Pulmonary artery endothelial cell (primary cell): ENCODE data around the gene NET1. TPM values are rescaled to one million over a fixed set of nuclear protein-coding genes. Genes with fewer than 3 reads are reported as not detected.

Experiments used
- DNase-seq: peaks from one replicate; pipeline ENCODE4 v3.0.0-alpha.2; 2011; ENCODE audit warnings: low read depth, low spot score
- total RNA-seq: library from RNA; depleted of rRNA; stranded (reverse); fragments of >200 nt; gene quantifications from 2 replicates; pipeline ENCODE4 v1.2.3, GENCODE V29; 2014

NET1 gene
- total RNA-seq, 1 donor from 2014 or later, result 35.3 TPM

DNA sequence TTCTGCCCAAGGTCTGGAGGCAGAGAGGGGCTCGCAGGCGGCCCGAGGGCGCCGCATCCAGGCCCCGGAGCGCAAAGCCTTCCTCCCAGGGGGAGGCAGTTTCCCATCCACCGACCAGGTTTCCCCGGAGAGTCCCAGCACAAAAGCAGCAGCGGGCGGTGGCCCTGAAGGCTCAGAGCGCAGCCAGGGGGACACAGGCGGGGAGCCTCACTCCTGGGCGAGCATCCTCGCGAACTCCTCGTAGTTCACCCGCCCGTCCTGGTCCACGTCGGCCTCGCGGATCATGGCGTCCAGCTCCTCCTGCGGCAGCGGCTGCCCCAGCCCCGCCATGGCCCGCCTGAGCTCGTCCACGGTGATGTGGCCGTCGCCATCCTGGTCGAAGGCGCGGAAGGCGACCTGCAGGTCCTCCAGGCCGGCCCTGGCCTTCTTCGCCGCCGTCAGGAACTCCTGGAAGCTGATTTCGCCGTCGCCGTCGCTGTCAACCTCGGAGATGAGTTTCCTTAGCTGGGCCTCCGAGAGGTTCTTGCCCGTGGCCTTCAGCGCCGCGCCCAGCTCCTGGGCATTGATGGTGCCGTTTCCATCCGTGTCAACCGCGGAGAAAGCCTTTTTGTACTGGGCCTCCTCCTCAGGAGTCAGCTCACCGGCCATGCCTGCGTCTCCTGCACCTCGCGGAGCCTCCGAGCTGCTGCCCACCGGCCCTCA is 86.6 kb downstream of the NET1 start:
- no peak for DNase-seq

DNA sequence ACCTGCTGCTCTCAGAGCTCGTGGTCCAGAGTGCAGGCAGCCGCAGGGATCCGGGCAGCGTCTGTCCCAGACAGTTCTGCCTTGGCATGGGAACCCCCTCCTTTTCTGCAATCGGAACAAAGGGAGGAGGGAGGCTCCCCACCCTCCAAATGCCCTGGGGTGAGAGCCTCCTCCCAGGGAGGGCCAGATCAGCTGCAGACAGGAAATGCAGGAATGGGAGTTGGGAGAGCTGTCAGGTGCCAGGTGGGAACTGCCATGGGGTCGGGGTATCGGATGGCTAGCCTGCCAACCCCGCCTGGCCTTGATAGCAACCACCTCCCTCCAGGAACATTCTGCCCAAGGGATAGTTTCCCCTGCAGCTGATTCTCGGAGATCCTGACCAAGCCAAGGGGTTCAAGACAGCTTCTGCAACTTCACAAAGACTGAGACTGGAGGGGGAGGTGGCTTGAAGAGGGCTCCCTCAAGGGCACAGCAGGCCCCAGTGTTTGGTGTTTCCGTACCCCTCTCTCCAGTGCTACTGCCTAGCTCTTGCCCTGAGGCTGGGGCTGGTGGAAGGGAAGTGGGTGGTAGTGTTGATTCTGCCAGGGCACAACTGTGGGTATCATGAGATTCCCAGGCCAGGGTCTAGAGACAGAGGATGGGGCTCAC is 87.3 kb downstream of the NET1 start, which contains the start of gene CALML5:
TSS of gene CALML5 (minus strand) at position 78 of the 648 bp plus-strand sequence. CDS start 132 bp downstream, outside the sequence.
- DNase-seq, result no peak

DNA sequence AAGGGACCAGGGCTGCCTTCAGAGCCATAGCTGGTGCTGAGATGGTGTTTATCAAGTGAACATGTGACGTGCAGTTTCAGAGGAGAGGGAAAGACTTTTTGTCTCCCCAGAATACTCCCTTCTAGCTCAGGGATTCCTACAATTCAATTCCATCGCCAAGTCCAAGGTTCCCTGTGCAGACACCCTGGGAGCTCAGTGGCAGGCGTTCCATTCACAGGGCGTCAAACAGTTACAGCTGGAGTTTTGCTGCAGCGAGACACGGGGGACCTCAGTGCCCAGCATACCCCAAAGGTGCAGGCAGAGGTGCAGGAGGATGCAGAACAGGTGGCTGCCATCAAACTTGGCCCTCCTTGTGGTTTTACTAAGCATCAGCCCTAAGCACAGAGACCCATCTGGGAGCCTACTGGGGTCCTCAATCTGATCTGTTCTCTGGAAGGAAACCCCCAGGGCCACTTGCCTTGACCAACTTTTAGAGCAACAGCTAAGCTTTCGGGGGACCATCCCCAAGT is 87.9 kb downstream of the NET1 start:
- no peak for DNase-seq

DNA sequence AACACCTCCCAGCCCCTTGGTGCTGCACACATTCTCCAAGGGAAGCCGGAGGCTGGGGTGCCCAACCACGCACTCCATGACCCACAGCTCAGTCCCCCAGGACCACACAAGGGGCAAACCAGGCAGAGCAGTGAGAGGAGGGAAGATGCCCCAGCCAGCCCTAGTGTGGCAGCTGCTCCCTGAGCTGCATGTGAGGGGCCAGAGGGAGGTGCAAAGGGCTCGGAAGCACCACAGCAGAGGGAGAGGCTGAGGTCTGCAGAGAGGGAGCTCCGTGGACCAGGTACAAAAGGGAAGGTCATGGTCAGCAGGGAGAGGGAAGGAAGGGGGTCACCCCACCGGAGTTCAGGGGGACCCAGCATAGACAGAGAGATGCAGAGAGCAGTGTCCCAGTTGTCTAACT is 88.6 kb downstream of the NET1 start:
- no peak for DNase-seq

DNA sequence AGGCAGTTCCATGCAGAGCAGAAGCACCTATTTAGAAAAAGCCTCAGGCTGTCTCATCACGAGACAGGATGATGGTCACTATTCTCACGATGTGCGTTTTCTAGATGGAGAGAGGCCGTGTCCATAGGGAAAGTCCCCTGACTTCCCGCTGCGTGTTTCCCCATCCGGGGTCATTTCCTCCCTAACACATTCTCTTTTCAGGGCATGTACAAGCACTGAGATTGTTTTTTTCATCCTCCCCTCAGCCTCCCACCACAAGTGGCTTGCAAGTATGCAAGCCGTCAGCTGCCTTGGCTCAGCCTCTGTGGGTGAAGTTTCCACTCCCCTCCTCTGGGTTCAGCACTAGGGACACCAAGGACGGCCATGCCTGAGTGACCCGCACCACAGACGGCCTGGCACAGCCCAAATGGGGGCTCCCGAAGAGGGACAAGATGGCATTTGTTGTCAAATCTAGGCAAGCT is 89.7 kb downstream of the NET1 start:
- no peak for DNase-seq

DNA sequence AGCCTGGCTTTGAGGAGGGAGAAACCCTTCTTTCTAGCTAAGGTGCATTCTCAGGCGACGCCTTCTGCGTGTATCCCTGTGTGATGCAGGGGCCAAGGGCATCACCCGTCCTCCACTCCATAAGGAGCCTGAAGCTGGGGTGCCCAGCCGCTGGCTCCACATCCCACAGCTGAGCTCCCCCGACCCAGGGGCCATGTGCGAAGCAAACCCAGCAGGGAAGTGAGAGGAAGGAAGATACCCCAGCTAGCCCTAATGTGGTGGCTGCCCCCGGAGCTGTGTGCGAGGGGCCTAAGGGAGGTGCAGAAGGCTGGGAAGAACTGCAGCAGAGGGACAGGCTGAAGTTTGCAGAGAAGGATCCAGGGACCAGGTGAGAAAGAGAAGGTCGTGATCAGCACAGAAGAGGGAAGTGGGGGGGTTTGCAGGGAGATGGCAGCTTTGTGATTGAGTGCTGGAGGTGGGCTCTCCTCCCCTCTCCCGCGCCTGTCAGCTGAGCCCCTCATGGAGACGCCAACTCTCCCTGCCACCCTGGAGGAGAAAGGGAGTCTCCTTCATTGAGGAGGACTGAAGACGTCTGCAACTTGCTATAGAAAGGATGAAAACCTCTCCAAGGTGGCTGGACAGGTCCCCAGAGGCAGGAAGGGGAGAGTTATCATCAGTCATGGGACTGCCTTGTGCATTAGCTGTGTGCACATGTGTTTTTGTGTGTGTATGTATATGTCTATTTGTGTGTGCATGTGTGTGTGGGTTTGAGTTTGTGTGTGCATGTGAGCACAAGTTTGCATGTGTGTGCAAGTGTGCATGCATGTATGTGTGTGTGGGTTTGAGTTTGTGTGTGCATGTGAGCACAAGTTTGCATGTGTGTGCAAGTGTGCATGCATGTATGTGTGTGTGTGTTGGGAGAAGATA is 90.5 kb downstream of the NET1 start:
- no peak for DNase-seq

DNA sequence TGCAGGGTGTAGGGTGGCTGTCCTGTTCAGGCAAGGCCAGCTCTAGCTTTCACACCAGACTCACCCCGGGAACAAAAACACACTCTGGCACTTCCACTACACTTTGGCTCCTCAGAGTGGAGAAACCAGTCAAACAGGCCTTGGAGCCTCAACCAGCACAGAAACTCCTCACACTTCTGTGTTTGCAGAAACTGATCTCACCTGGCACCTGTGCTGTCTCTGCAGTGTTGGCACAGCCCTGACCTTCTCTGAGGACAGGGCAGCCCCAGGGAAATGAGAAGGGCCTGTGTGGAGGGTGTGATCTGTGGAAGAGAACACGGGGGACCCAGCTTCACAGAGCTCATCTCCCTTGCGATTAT is 91.1 kb downstream of the NET1 start:
- DNase-seq, result no peak

DNA sequence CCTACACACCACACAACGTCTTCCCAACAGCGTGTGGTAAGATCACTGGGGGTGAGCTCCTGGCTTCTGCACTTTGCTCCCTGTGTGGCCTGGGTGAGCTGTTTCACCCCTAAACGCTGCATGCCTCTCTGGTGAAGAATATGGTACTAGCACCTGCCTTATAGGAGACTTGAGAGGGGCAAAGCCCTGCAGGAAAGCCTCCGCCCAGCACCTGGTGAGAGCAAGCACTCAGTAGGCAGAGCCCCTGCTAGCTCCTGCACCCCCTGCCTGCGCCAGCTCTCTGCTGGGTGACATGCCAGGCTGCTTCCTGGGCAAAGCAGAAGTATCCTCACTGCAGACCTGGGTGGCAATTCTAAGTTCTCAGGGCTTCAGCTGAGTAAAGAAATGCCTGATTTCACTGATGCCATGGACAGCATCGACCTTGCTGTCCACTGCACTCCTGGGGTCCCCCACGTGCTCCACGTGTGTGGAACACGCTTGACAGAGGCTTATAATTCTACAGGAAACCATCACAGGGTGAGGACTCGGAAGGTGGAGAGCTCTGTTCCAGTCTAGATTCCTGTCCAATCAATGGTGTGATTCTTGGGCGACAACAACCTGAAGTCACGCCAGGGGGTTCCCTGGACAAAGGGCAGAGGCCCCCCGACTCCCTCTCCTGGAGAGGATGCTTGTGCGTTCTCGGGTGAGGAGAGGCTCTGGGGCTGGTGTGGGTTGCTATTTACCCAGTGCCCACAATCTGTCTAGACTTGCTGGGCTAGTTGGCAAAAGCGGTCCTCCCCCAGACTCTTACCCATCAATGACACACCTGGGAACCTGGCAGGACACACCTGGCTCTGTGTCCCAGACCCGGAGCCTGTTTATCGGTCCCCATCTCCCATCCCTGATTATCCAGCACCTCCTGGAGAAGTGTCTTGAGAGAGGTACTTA is 92.1 kb downstream of the NET1 start:
- no peak for DNase-seq

DNA sequence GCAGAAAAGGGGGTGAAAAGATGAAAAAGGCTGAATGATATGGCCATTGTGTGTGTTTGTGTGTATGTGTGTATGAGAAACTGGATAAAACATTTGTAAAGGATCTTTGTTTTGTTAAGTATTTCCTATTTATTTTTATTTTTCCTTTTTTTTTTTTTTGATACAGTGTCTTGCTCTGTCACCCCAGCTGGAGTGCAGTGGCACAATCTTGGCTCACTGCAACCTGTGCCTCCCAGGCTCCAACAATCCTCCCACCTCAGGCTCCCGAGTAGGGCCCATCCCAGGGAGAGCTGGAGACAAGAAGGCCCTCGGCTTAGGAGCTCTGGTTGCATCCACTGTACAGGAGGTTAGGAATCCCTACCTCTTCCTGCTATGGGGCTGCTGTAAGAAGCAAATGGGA is 93.9 kb downstream of the NET1 start:
- DNase-seq, result no peak

DNA sequence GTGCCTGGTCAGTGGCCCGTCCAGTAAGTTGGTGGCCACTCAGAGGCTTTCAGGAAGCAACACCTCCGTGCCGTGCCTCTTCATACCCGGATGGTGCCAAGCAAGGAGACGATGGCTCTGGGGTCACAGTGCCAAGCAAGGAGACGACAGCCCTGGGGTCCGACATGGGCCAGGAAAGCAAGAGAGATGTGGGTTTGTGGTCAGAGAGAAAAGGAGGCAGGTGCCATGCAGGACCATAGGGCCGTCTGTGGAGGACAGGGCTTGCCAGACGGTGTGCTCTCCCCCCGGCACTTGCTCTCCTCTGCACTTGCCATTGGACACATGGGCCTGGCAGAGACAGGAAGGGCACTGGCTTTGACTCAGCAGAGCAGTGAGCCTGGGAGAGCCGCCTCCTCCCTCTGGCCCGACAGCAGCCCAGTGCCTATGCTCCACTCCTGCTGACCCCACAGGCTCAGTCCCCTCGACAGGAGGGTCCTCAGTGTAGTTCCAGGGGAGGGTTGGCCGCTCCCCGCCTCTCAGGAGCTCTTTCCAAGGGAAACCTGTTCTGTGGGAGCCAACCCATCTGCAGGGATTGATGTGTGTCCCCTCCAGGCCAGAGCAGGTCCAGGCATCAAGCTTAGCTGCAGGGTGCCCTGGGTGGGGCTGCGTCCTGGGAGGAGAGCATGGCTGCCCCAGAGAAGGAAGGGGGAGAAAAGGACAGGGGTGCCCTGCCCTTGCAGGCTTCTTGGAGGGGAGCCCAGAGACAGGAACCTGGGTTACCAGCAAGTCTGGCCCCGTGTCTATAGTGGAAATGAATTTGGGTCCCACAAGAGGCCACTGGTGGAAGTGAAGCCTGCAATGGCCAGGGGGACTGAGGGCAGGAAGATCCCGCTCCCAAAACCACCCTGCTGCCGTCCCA is 94.6 kb downstream of the NET1 start:
- no peak for DNase-seq

DNA sequence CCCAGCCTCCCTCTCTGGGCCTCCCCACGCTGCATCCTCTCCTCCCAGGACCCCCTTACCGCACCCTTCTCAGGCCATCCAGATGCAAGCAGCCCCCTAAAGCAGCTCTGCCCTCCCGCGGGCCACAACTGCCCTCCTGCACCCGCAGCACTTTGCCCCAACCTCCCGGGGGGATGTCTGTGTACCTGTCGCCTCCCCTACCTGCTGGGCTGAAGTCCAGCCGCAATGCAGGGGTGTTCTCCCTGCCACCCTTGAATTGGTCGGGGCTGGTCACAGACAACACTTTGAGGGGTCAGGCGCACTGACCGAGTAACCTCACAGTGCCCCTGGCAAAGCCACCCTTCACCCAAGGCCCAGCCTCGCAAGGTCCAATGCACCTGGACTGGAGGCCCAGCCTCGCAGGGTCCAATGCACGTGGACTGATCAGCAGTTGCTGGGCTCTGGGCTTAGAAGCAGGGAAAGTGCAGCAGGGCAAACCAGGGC is 95.3 kb downstream of the NET1 start:
- DNase-seq, result no peak

DNA sequence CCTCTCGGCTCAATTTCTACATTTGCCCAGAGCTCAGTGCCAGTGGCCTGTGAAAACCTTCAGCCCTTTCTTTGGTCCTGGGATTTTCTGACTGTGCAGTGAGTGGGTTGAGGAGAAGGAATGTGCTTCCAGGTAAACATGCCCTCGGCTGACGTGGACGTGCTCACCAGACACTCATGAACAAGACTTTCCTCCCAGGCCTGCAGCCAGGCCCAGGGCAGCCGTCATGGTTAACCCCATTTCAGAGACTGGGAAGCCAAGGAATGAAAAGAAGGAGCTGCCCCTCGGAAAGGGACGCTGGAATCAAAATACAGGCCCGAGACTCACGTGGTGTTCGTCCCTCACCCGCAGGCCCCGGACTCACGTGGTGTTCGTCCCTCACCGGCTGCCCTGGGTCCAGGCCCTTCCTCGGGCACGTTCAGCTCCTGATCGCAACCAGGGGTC is 95.8 kb downstream of the NET1 start:
- DNase-seq, result no peak

Other genes starting within 250 kb of the NET1 start
- gene AKR1C8, start 227.4 kb upstream of the NET1 start, total RNA-seq, result not detected in 2 replicates
- gene AKR1C4, start 215.7 kb upstream of the NET1 start, total RNA-seq, result not detected in 2 replicates
- gene UCN3, start 47.6 kb upstream of the NET1 start, total RNA-seq, result not detected in 2 replicates
- gene TUBAL3, start 7.7 kb upstream of the NET1 start, total RNA-seq, result 0.11 and 0.73 TPM in 2 replicates
- not detected in 2 replicates for gene CALML5, start 87.0 kb downstream of the NET1 start, total RNA-seq
- not detected in 2 replicates for gene CALML3, start 112.4 kb downstream of the NET1 start, total RNA-seq